Measurements from ENCODE around the gene RAB11B. TPM values are rescaled to one million over a fixed set of nuclear protein-coding genes. Genes with fewer than 3 reads are reported as not detected.

The RAB11B gene
- polyA plus RNA-seq, 1 donor from 2014 or later, result 71.1 TPM

DNA sequence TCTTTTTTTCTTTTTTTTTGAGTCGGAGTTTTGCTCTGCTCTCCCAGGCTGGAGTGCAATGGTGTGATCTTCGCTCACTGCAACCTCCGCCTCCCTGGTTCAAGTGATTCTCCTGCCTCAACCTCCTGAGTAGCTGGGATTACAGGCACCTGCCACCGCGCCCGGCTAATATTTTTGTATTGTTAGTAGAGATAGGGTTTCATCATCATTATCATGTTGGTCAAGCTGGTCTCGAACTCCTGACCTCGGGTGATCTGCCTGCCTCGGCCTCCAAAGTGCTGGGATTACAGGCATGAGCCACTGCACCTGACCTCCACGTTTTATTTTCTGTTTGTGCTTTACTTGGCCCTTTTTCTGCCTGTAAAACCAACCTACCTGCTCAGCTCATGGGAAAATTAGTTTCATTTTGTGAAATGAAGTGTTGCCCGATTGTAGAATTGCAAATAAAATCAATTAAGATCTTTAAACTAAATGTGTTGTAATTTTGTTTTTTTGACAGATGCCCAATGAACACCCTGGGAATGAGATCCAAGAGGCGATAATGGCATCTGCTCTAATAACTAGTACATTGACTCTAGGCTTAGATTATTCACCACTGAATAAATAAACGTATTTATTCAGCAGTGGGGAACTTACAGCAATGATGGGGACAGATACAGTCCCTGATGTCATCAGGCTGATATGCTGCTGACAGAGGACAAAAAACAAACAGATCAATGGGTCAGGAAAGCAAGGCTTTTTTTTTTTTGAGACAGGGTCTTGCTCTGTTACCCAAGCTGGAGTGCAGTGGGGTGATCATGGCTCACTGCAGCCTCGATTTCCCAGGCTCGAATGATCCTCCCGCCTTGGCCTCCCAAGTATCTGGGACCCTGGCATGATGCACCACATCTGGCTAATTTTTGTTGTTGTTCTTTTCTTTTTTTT, 2.2 kb upstream of the RAB11B start:
- Histone ChIP-seq H3K27me3 (ENCODE audit: insufficient read depth, low read depth, low read length) (no peaks in the 10 kb centered on the region), H3K9ac (ENCODE audit: low read length) (no peak overlapping the region), H3K9me3 (ENCODE audit: low read length) (no peaks in the 10 kb centered on the region), H2AFZ (ENCODE audit: low read depth, low read length) (no peak overlapping the region), H4K20me1 (ENCODE audit: insufficient read depth) (peaks cover 17% of the 10 kb centered on the region), H3F3A (ENCODE audit: insufficient read depth, low read length, poor library complexity, severe bottlenecking) (no peaks in the 10 kb centered on the region), H3K4me3 (ENCODE audit: low read length) (no peak overlapping the region), H3K4me2 (ENCODE audit: low read length) (no peak overlapping the region), H3K9me2 (ENCODE audit: insufficient read depth, low read length) (no peaks in the 10 kb centered on the region), H3K27ac (ENCODE audit: low read length) (no peak overlapping the region), H3K36me3 (ENCODE audit: insufficient read depth, low read length) (no peaks in the 10 kb centered on the region), H3K79me2 (replicated peaks; ENCODE audit: insufficient read depth, low read length) (peaks cover 26% of the 10 kb centered on the region)
- TF ChIP-seq EZH2 (IDR thresholded peaks at IDR 0.05; ENCODE audit: borderline replicate concordance, insufficient read depth, low read length, poor library complexity, severe bottlenecking) (no peak), RAD21 (conservative IDR thresholded peaks at IDR 0.05) (no peak), SMC3 (conservative IDR thresholded peaks at IDR 0.05; ENCODE audit: poor library complexity) (no peak), TAF1 (IDR thresholded peaks at IDR 0.05; ENCODE audit: low read depth) (no peak)
- TF ChIP-seq, protein P1, sequence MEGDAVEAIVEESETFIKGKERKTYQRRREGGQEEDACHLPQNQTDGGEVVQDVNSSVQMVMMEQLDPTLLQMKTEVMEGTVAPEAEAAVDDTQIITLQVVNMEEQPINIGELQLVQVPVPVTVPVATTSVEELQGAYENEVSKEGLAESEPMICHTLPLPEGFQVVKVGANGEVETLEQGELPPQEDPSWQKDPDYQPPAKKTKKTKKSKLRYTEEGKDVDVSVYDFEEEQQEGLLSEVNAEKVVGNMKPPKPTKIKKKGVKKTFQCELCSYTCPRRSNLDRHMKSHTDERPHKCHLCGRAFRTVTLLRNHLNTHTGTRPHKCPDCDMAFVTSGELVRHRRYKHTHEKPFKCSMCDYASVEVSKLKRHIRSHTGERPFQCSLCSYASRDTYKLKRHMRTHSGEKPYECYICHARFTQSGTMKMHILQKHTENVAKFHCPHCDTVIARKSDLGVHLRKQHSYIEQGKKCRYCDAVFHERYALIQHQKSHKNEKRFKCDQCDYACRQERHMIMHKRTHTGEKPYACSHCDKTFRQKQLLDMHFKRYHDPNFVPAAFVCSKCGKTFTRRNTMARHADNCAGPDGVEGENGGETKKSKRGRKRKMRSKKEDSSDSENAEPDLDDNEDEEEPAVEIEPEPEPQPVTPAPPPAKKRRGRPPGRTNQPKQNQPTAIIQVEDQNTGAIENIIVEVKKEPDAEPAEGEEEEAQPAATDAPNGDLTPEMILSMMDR (IDR thresholded peaks at IDR 0.05; ENCODE audit: poor library complexity, severe bottlenecking), result no peak

DNA sequence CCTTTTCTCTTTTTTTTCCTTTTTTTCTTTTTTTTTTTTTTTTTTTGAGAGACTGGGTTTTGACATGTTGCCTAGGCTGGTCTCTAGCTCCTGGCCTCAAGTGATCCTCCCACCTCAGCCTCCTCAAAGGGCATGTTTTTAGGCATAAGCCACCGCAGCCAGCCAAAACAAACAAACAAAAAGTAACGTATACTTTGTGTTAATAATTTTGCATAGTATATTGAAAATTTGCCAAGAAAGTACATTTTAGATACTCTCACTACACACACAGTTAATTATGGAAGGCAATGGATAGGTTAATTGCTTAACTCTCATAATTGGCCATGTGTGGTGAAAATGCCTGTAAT, 1.6 kb upstream of the RAB11B start:
- H3K27ac ChIP-seq (ENCODE audit: low read length), result no peak overlapping the region
- no peaks in the 10 kb centered on the region for H3F3A ChIP-seq (ENCODE audit: insufficient read depth, low read length, poor library complexity, severe bottlenecking)
- H3K9me2 ChIP-seq (ENCODE audit: insufficient read depth, low read length), result no peaks in the 10 kb centered on the region
- TF ChIP-seq TAF1 (IDR thresholded peaks at IDR 0.05; ENCODE audit: low read depth), result no peak
- TF ChIP-seq, protein P2, sequence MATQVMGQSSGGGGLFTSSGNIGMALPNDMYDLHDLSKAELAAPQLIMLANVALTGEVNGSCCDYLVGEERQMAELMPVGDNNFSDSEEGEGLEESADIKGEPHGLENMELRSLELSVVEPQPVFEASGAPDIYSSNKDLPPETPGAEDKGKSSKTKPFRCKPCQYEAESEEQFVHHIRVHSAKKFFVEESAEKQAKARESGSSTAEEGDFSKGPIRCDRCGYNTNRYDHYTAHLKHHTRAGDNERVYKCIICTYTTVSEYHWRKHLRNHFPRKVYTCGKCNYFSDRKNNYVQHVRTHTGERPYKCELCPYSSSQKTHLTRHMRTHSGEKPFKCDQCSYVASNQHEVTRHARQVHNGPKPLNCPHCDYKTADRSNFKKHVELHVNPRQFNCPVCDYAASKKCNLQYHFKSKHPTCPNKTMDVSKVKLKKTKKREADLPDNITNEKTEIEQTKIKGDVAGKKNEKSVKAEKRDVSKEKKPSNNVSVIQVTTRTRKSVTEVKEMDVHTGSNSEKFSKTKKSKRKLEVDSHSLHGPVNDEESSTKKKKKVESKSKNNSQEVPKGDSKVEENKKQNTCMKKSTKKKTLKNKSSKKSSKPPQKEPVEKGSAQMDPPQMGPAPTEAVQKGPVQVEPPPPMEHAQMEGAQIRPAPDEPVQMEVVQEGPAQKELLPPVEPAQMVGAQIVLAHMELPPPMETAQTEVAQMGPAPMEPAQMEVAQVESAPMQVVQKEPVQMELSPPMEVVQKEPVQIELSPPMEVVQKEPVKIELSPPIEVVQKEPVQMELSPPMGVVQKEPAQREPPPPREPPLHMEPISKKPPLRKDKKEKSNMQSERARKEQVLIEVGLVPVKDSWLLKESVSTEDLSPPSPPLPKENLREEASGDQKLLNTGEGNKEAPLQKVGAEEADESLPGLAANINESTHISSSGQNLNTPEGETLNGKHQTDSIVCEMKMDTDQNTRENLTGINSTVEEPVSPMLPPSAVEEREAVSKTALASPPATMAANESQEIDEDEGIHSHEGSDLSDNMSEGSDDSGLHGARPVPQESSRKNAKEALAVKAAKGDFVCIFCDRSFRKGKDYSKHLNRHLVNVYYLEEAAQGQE (IDR thresholded peaks at IDR 0.05; ENCODE audit: borderline replicate concordance), result no peak
- TF ChIP-seq EP300 (conservative IDR thresholded peaks at IDR 0.05; ENCODE audit: poor library complexity, severe bottlenecking), result no peak
- TF ChIP-seq MXI1 (conservative IDR thresholded peaks at IDR 0.05; ENCODE audit: poor library complexity, severe bottlenecking), result no peak
- TF ChIP-seq SMC3 (conservative IDR thresholded peaks at IDR 0.05; ENCODE audit: poor library complexity), result no peak
- no peak for TF ChIP-seq EZH2 (IDR thresholded peaks at IDR 0.05; ENCODE audit: borderline replicate concordance, insufficient read depth, low read length, poor library complexity, severe bottlenecking)
- no peak for TF ChIP-seq RAD21 (conservative IDR thresholded peaks at IDR 0.05)
- TF ChIP-seq, protein P1 (IDR thresholded peaks at IDR 0.05; ENCODE audit: poor library complexity, severe bottlenecking), result no peak
- no peak for TF ChIP-seq POLR2AphosphoS5 (IDR thresholded peaks at IDR 0.05)
- no peaks in the 10 kb centered on the region for H3K27me3 ChIP-seq (ENCODE audit: insufficient read depth, low read depth, low read length)
- no peak overlapping the region for H3K4me3 ChIP-seq (ENCODE audit: low read length)
- H3K4me2 ChIP-seq (ENCODE audit: low read length), result no peak overlapping the region
- H3K36me3 ChIP-seq (ENCODE audit: insufficient read depth, low read length), result no peaks in the 10 kb centered on the region
- H4K20me1 ChIP-seq (ENCODE audit: insufficient read depth), result peaks cover 23% of the 10 kb centered on the region
- no peaks in the 10 kb centered on the region for H3K9me3 ChIP-seq (ENCODE audit: low read length)
- H2AFZ ChIP-seq (ENCODE audit: low read depth, low read length), result no peak overlapping the region
- H3K79me2 ChIP-seq (replicated peaks; ENCODE audit: insufficient read depth, low read length), result peaks cover 33% of the 10 kb centered on the region
- no peak overlapping the region for H3K9ac ChIP-seq (ENCODE audit: low read length)

Data from neural cell (in vitro differentiated cells).